Measurements from ENCODE around the gene GPR179.

DNA sequence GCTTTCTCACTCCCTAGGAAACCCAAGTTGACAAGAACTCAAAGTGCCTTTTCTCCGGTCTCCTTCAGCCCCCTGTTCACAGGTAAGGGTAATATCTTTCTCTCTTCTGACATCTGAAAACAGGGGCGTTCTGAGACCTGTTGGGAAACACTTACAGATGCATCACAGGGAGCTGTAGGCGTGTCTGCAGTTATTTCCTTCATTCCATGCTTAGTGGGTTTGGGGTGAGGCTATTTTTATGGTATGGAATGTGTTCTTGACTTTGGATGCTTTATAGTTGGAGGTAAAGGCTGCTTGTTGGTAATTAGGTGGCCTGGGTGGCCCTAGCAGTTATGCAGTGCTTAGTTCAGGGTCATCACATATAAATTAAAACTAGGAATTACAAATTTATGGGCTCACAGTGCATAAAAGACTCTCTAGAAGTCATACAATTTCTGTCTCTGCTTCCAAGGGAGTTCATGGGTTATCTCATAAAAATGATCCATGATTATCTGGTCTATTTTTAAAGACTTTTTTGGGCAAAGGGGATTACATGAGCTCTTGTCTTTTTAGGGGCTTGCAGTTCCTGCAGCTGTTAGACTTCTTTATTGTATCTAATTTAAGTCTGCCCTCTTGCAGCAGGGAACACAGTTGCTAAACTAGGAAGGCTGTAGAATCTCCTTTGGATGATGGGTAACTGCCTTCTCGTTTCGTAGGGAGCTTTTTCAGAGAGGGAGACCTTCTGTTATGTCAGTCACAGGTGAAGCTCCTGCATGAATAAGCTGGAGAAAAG is 18.1 kb upstream of the GPR179 start:
- TF ChIP-seq, protein P1, sequence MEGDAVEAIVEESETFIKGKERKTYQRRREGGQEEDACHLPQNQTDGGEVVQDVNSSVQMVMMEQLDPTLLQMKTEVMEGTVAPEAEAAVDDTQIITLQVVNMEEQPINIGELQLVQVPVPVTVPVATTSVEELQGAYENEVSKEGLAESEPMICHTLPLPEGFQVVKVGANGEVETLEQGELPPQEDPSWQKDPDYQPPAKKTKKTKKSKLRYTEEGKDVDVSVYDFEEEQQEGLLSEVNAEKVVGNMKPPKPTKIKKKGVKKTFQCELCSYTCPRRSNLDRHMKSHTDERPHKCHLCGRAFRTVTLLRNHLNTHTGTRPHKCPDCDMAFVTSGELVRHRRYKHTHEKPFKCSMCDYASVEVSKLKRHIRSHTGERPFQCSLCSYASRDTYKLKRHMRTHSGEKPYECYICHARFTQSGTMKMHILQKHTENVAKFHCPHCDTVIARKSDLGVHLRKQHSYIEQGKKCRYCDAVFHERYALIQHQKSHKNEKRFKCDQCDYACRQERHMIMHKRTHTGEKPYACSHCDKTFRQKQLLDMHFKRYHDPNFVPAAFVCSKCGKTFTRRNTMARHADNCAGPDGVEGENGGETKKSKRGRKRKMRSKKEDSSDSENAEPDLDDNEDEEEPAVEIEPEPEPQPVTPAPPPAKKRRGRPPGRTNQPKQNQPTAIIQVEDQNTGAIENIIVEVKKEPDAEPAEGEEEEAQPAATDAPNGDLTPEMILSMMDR (conservative IDR thresholded peaks at IDR 0.05 in 1 of 2, IDR thresholded peaks at IDR 0.05 in 1 of 2; ENCODE audit: low read depth in 1 of 2, low read length in 2 of 2): no peak
- TF ChIP-seq EZH2 (IDR thresholded peaks at IDR 0.05; ENCODE audit: low read length, missing control alignments): no peak

Data from fibroblast of lung (primary cell).